ENCODE results near the gene SLC6A18. TPM values are rescaled to one million over a fixed set of nuclear protein-coding genes. Genes with fewer than 3 reads are reported as not detected.

The SLC6A18 gene
- total RNA-seq, 2 donors from 2014 or later, result not detected

- DNase-seq (ENCODE audit: low spot score), result no peak
- no peaks in the 10 kb centered on the region for H3K9me3 ChIP-seq
Observed at GRCh38 chr5:1210832-1211251, 14.3 kb upstream of the SLC6A18 start.

GRCh38 chr5:1211701-1212100, 13.5 kb upstream of the SLC6A18 start:
- Histone ChIP-seq H3K4me1 (ENCODE audit: control insufficient read depth in 1 of 2, low read depth in 2 of 2) (no peaks in the 10 kb centered on the region), H3K27me3 (replicated peaks; ENCODE audit: insufficient read depth) (no peaks in the 10 kb centered on the region), H3K9me3 (no peaks in the 10 kb centered on the region), H3K4me3 (no peak overlapping the region), H3K36me3 (no peaks in the 10 kb centered on the region), H3K27ac (no peak overlapping the region)
- no peak for TF ChIP-seq CTCF (IDR thresholded peaks at IDR 0.05)
- ATAC-seq (ENCODE audit: insufficient number of reproducible peaks, low FRiP score, low read depth) (no peak), DNase-seq (ENCODE audit: low spot score) (no peak)

More at GRCh38 chr5:1210832-1211251, 14.3 kb upstream of the SLC6A18 start:
- no peaks in the 10 kb centered on the region for H3K4me1 ChIP-seq (ENCODE audit: control insufficient read depth in 1 of 2, low read depth in 2 of 2)
- H3K4me3 ChIP-seq, result no peak overlapping the region
- no peak overlapping the region for H3K27ac ChIP-seq
- no peaks in the 10 kb centered on the region for H3K27me3 ChIP-seq (replicated peaks; ENCODE audit: insufficient read depth)
- H3K36me3 ChIP-seq, result no peaks in the 10 kb centered on the region
- no peak for ATAC-seq (ENCODE audit: insufficient number of reproducible peaks, low FRiP score, low read depth)
- no peak for TF ChIP-seq CTCF (IDR thresholded peaks at IDR 0.05)

GRCh38 chr5:1212271-1212670, 12.9 kb upstream of the SLC6A18 start:
- no peak for TF ChIP-seq CTCF (IDR thresholded peaks at IDR 0.05)
- DNase-seq (ENCODE audit: low spot score) (no peak), ATAC-seq (ENCODE audit: insufficient number of reproducible peaks, low FRiP score, low read depth) (no peak)
- Histone ChIP-seq H3K4me3 (no peak overlapping the region), H3K27ac (no peak overlapping the region), H3K9me3 (no peaks in the 10 kb centered on the region), H3K36me3 (no peaks in the 10 kb centered on the region), H3K27me3 (replicated peaks; ENCODE audit: insufficient read depth) (no peaks in the 10 kb centered on the region), H3K4me1 (ENCODE audit: control insufficient read depth in 1 of 2, low read depth in 2 of 2) (no peaks in the 10 kb centered on the region)

GRCh38 chr5:1212881-1213280, 12.3 kb upstream of the SLC6A18 start:
- H3K4me1 ChIP-seq (ENCODE audit: control insufficient read depth in 1 of 2, low read depth in 2 of 2), result no peaks in the 10 kb centered on the region
- ATAC-seq (ENCODE audit: insufficient number of reproducible peaks, low FRiP score, low read depth) (no peak), DNase-seq (ENCODE audit: low spot score) (no peak)
- no peaks in the 10 kb centered on the region for H3K27me3 ChIP-seq (replicated peaks; ENCODE audit: insufficient read depth)
- H3K27ac ChIP-seq, result no peak overlapping the region
- no peak overlapping the region for H3K4me3 ChIP-seq
- no peak for TF ChIP-seq CTCF (IDR thresholded peaks at IDR 0.05)
- H3K36me3 ChIP-seq, result no peaks in the 10 kb centered on the region
- H3K9me3 ChIP-seq, result no peaks in the 10 kb centered on the region

- no peak for DNase-seq (ENCODE audit: low spot score)
- no peaks in the 10 kb centered on the region for H3K36me3 ChIP-seq
- no peaks in the 10 kb centered on the region for H3K9me3 ChIP-seq
- H3K27ac ChIP-seq, result no peak overlapping the region
- no peaks in the 10 kb centered on the region for H3K27me3 ChIP-seq (replicated peaks; ENCODE audit: insufficient read depth)
- H3K4me1 ChIP-seq (ENCODE audit: control insufficient read depth in 1 of 2, low read depth in 2 of 2), result no peaks in the 10 kb centered on the region
- no peak overlapping the region for H3K4me3 ChIP-seq
- no peak for ATAC-seq (ENCODE audit: insufficient number of reproducible peaks, low FRiP score, low read depth)
- no peak for TF ChIP-seq CTCF (IDR thresholded peaks at IDR 0.05)
Observed at GRCh38 chr5:1213508-1214162, 11.5 kb upstream of the SLC6A18 start.
